Measurements from ENCODE around the gene HOMER1. TPM values are rescaled to one million over a fixed set of nuclear protein-coding genes. Genes with fewer than 3 reads are reported as not detected.

HOMER1 gene
- total and polyA plus RNA-seq, 2 of the 13 experiments (the other 11 are each of a cell fraction or from before 2014, with no cell fraction given) = 5.3 to 24.8 TPM

DNA sequence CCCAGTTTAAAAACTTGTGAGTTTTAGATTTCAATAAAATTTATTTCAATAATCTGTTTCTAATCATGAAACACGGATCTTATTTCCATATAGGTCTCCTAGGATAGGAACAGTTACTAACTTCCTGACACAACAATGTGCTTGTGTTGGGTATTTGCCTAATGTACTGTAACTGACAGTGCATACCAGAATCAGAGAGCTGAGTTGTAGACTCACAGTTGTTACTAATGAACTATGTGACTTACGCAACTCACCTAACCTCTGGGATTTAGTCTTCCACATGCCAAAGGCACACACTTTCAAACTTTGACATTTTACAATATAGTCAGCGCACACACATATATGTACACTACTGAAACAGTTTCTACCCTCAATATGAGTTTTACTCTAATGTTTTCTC, 77.7 kb downstream of the HOMER1 start (continued):
- TF ChIP-seq, protein P1, sequence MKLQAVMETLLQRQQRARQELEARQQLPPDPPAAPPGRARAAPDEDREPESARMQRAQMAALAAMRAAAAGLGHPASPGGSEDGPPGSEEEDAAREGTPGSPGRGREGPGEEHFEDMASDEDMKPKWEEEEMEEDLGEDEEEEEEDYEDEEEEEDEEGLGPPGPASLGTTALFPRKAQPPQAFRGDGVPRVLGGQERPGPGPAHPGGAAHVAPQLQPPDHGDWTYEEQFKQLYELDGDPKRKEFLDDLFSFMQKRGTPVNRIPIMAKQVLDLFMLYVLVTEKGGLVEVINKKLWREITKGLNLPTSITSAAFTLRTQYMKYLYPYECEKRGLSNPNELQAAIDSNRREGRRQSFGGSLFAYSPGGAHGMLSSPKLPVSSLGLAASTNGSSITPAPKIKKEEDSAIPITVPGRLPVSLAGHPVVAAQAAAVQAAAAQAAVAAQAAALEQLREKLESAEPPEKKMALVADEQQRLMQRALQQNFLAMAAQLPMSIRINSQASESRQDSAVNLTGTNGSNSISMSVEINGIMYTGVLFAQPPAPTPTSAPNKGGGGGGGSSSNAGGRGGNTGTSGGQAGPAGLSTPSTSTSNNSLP (IDR thresholded peaks at IDR 0.05; ENCODE audit: low read depth, low read length) = peak; percentile 65; the same call in 1 of the 2 replicates
- TF ChIP-seq NFE2 (CRISPR knock-in tag; IDR thresholded peaks at IDR 0.05) = no peak
- TF ChIP-seq, protein P2, sequence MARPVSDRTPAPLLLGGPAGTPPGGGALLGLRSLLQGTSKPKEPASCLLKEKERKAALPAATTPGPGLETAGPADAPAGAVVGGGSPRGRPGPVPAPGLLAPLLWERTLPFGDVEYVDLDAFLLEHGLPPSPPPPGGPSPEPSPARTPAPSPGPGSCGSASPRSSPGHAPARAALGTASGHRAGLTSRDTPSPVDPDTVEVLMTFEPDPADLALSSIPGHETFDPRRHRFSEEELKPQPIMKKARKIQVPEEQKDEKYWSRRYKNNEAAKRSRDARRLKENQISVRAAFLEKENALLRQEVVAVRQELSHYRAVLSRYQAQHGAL (CRISPR knock-in tag; IDR thresholded peaks at IDR 0.05; ENCODE audit: not compliant biosample characterization) = no peak
- TF ChIP-seq, protein P3, sequence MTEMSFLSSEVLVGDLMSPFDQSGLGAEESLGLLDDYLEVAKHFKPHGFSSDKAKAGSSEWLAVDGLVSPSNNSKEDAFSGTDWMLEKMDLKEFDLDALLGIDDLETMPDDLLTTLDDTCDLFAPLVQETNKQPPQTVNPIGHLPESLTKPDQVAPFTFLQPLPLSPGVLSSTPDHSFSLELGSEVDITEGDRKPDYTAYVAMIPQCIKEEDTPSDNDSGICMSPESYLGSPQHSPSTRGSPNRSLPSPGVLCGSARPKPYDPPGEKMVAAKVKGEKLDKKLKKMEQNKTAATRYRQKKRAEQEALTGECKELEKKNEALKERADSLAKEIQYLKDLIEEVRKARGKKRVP (CRISPR knock-in tag; IDR thresholded peaks at IDR 0.05) = no peak
- TF ChIP-seq, protein P4, sequence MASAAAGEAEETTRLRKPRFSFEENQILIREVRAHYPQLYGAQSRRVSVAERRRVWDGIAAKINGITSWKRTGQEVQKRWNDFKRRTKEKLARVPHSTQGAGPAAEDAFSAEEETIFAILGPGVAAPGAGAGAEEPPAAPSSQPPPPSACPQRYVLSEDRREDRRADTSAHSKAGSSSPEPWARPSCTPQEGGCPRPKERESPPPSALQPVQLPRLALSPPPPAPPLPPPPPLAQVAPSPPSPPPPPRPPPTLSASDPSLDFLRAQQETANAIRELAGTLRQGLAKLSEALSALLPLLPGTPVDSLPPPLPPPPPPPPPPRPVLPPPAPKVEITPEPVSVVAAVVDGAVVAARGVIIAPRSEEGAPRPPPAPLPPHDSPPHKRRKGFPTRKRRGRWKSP (CRISPR knock-in tag; IDR thresholded peaks at IDR 0.05) = no peak
- TF ChIP-seq, protein P5, sequence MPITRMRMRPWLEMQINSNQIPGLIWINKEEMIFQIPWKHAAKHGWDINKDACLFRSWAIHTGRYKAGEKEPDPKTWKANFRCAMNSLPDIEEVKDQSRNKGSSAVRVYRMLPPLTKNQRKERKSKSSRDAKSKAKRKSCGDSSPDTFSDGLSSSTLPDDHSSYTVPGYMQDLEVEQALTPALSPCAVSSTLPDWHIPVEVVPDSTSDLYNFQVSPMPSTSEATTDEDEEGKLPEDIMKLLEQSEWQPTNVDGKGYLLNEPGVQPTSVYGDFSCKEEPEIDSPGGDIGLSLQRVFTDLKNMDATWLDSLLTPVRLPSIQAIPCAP (CRISPR knock-in tag; IDR thresholded peaks at IDR 0.05; ENCODE audit: low read depth) = no peak
- TF ChIP-seq ZNF891 (CRISPR knock-in tag; IDR thresholded peaks at IDR 0.05) = no peak
- TF ChIP-seq, protein P6, sequence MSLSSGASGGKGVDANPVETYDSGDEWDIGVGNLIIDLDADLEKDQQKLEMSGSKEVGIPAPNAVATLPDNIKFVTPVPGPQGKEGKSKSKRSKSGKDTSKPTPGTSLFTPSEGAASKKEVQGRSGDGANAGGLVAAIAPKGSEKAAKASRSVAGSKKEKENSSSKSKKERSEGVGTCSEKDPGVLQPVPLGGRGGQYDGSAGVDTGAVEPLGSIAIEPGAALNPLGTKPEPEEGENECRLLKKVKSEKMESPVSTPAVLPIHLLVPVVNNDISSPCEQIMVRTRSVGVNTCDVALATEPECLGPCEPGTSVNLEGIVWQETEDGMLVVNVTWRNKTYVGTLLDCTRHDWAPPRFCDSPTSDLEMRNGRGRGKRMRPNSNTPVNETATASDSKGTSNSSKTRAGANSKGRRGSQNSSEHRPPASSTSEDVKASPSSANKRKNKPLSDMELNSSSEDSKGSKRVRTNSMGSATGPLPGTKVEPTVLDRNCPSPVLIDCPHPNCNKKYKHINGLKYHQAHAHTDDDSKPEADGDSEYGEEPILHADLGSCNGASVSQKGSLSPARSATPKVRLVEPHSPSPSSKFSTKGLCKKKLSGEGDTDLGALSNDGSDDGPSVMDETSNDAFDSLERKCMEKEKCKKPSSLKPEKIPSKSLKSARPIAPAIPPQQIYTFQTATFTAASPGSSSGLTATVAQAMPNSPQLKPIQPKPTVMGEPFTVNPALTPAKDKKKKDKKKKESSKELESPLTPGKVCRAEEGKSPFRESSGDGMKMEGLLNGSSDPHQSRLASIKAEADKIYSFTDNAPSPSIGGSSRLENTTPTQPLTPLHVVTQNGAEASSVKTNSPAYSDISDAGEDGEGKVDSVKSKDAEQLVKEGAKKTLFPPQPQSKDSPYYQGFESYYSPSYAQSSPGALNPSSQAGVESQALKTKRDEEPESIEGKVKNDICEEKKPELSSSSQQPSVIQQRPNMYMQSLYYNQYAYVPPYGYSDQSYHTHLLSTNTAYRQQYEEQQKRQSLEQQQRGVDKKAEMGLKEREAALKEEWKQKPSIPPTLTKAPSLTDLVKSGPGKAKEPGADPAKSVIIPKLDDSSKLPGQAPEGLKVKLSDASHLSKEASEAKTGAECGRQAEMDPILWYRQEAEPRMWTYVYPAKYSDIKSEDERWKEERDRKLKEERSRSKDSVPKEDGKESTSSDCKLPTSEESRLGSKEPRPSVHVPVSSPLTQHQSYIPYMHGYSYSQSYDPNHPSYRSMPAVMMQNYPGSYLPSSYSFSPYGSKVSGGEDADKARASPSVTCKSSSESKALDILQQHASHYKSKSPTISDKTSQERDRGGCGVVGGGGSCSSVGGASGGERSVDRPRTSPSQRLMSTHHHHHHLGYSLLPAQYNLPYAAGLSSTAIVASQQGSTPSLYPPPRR (CRISPR knock-in tag; IDR thresholded peaks at IDR 0.05; ENCODE audit: borderline replicate concordance) = no peak
- TF ChIP-seq, protein P7, sequence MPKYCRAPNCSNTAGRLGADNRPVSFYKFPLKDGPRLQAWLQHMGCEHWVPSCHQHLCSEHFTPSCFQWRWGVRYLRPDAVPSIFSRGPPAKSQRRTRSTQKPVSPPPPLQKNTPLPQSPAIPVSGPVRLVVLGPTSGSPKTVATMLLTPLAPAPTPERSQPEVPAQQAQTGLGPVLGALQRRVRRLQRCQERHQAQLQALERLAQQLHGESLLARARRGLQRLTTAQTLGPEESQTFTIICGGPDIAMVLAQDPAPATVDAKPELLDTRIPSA (CRISPR knock-in tag; IDR thresholded peaks at IDR 0.05; ENCODE audit: borderline replicate concordance) = no peak
- no peak for TF ChIP-seq PPARG (CRISPR knock-in tag; conservative IDR thresholded peaks at IDR 0.05)
- TF ChIP-seq, protein P8, sequence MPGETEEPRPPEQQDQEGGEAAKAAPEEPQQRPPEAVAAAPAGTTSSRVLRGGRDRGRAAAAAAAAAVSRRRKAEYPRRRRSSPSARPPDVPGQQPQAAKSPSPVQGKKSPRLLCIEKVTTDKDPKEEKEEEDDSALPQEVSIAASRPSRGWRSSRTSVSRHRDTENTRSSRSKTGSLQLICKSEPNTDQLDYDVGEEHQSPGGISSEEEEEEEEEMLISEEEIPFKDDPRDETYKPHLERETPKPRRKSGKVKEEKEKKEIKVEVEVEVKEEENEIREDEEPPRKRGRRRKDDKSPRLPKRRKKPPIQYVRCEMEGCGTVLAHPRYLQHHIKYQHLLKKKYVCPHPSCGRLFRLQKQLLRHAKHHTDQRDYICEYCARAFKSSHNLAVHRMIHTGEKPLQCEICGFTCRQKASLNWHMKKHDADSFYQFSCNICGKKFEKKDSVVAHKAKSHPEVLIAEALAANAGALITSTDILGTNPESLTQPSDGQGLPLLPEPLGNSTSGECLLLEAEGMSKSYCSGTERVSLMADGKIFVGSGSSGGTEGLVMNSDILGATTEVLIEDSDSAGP (CRISPR knock-in tag; IDR thresholded peaks at IDR 0.05; ENCODE audit: borderline replicate concordance) = no peak
- TF ChIP-seq ZSCAN12 (CRISPR knock-in tag; IDR thresholded peaks at IDR 0.05) = no peak
